ENCODE results near the gene EVA1A.
"Not testable (repeated sequence)": the region's sequence is repeated elsewhere in the genome, so short reads cannot be mapped to it uniquely, and the experiment has no call there.

The EVA1A gene

DNA sequence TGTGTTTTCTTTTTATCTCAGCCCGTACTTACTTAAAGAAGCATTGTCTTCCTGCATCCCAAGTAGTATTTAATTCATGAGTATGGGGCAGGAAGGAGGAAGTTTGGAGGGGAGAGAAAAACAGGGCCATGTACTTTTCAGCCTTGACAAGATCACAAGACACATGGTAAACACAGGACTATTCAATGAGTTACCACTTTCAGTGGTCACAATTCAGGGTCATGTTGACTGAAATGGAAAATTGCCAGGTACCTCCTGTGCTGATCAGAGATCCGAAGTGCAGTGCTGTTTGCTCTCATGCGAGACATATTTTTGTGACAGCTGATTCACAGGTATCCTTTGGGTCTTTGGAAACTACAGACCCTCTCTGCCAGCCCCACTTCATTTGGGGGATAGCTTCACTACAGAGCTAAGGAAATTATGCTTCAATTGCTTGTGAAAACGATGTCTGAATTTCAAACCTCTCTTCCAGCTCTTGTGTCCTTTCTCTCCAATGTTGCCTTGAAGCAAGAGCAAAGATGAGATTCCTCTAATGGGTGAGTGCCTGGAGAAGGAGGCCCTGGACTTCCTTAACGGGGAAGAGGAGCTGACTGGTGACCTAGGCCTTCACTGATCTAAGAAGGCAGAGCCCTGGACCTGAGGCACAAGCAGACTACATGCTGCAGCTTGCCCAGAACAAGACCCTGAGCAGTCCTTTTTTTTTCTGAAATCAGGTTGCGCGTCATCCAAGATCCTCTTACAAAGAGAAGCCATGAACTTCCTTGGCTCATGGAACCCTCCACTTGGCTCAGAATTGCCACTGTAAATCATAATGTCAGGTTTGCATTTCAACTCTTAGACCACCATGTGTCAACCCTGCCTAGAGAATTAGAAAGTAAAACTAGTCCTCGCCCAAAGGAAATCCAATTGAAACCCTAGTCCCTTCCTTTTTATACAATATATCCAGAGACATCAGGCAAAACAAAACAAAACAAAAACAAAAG lies 44.1 kb downstream of the EVA1A start:
- no peak for DNase-seq

DNA sequence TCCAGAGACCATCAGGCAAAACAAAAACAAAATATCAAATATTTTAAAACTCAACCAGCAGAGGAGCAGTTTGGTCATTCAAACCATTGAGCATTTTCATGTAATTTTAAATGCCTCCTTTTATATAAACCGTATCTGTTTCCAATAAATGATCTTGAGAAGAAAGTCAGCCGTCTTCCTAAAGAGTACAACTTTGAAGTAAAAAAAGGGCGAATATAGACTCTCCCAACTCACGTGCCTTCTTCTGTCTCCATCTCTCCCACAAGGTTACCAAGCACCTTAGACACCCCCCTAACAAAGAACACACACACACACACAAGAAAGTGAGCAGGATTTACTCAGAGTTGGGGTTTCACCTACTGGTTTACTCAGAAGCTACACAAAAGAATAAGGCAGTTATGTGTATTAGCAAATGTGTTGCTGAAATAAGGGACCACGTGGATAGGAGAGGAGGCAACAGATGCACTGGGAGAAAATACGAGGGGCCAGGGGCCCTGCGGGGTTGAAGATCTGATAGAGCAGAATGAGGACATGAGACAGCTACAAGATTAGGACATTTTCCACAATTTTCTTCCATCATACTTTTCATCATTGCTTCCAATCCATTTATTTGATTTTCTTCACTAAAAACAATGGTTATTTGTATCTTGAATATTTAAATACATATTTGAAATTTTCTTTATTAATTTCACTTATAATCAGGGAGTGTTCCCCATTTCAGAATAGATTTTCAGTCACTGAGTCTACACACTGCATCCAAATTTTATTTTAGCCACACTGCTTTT lies 45.0 kb downstream of the EVA1A start:
- DNase-seq, result no peak

DNA sequence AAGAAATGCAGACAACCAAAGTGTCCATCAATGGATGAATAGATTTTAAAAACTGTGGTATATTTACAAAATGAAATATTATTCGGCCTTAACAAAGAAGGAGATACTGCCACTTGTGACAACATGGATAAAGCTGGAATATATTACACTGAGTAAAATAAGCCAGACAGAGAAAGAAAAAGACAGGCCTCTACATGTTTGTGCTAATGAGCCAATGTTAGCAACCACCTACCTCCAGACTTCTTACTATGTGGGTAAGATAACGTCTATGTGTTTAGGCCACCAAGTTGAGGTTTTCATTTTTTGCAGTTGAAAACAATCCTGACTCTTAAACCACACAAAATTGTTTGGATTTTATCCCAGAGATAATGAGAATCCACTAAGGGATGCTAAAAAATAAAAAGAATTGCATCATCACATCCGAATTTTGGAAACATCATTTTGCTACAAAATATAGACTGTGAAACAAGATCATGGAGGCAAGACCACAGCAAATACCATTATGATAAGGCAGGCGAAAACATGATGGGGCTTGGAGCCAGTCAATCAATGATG lies 47.0 kb downstream of the EVA1A start:
- no peak for DNase-seq

GRCh38 chr2:75512455-75513212 lies 48.1 kb downstream of the EVA1A start:
- no peak for DNase-seq

DNA sequence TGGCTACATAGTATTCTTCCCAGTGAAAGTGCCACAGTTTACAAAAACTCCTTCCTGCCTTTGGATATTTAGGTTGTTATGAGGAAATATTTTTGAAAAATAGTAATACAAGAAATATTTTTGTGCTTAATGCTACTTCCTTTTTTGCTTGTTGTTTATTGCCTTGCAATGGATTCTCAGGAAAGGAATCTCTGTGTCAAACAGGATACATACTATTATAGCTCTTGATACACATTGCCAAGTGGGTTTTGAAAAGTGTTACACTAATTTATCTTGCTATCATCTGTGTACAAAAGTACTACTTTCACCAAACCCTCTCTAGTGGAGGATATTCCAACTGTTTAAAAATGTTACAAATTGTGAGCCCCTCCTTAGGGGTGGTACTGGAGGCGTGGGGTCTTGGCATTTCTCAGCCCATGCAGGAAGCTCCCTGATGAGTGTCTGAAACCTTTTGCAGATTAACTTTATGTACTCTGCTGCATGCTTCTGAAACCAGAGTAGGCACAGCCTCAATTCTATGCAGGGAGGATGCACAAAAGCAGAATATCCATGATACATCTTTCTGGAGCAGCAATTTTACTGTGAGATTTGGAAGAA lies 54.5 kb downstream of the EVA1A start:
- no peak for DNase-seq

DNA sequence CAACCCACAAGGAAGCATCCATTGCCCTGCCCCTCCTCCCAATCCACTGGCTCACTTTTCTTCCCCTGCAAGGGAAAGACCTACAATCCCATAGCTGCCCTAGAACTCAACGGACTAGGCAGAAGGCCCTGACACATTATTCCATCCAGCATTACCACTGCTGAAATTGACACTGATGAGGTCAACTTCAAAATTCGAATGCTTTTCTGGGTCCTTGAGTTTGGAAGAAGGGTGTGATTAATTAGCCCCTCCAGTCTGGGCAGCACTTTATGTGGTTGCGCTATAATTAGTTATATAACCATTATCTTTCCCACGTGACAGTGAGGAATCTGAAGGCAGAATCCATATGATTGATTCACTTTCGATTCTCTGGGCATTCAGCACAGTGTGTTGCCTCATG lies 55.7 kb downstream of the EVA1A start:
- no peak for DNase-seq

GRCh38 chr2:75503048-75503607 lies 57.6 kb downstream of the EVA1A start:
- no peak for DNase-seq

DNA sequence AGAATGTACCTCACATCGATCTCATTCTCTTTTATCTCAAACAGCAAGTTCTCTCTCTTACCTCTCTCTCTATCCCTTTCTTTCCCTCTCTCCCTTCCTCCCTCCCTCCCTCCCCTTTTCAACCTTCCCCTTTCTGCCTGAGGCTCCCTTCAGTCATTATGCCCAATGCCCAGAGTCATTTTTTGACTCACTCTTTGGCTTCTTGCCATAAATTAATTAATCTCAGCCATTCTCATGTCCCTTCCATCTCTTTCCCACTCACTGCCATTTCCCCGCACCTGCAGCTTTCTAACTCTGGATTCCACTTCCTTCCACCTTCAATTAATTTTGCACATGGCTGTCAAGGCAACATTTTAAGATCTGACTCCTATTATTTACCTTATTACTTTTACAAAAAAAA lies 60.1 kb downstream of the EVA1A start:
- no peak for DNase-seq

DNA sequence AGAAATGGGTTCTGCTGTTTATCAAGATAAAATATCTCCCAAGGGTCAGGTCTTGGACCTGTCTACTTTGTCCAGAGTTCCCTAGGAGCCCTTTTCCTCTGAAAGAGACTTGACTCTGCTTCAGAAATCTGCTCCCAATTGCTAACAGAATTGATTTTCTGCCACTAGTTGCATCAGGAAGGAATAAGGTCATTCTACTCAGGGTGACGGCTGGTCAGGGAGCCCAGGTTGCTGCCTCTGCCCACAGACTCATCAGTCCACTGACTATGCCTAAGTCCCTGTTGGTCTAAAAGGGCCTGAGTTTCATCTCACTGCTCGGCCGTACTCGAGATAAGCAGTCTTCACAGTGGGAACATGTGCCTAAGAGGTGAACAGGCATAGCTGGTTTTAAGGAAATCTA lies 61.2 kb downstream of the EVA1A start:
- no peak for DNase-seq

DNA sequence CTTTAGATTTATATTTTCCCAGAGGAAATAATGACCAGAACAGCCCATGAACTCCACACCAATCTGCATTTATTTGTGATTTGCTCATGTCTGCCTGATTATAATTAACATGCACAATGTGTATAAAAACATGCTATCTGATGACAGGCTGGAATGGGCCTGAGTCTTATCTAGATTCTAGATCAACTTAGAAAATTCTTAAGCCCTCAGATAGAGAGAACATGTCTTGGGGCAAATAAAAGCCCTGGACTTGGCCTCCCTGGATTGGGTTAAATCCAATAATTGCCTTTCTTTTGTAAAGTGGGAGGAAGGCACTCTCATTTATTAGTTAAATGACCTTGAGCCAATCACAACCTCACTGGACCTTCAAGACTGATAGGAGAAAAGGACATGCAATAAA lies 61.8 kb downstream of the EVA1A start:
- DNase-seq, result no peak

DNA sequence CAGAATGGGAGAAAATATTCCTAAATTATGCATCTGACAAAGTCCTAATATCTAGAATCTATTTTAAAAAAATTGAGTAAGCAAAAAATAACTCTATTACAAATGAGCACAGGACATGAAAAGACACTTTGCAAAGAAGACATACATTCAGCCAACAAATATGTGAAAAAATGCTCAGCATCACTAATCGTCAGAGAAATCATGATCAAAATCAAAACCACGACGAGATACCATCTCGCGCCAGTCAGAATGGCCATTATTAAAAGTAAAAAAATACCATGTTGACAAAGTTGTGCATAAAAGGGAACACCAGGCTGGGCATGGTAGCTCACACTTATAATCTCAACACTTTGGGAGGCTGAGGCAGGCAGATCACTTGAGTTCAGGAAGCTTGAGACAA lies 63.5 kb downstream of the EVA1A start:
- no peak for DNase-seq

DNA sequence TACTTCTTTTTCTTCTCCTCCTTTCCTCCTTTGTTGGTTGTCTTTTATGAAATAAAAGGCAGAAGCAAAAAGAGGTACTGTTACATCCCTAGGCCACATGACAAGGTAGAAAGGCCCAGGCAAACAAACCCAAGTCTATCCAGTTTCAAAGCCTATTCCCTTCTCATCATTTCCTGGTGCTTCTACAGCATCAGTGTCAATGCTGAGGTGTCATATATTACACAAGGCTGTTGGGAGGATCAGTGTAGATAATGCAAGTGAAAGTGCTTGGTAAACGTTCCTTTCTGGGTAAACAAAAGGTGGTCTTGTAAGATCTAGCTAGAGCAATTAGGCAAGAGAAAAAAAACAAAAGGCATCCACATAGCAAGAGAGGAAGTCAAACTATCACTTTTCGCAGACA lies 64.9 kb downstream of the EVA1A start:
- DNase-seq, result no peak

GRCh38 chr2:75494137-75494769 lies 66.5 kb downstream of the EVA1A start:
- no peak for DNase-seq

DNA sequence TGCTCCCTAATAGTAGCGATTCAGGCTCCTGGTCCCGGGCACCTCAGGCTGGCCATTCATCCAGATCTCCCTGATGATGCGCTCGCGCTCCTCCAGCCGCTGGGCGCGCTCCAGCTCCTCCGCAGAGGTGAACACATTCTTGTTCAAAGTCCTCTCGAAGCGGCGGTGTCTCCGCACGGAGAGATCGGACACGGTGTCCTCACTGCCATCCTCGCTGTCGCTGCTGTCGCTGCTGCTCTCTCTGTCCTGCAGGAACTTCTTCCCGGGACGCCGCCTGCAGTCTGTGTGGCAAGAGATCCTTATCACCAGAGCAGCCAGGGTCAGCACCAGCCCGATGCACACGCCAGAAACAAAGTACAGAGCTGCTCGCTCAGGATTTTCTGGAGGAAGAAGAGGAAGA lies 67.5 kb downstream of the EVA1A start:
- DNase-seq, result no peak

- peak; percentile 82 for DNase-seq
Measured at GRCh38 chr2:75491129-75491753, 69.5 kb downstream of the EVA1A start.

- DNase-seq, result no peak
Measured at GRCh38 chr2:75489721-75490120, 71.0 kb downstream of the EVA1A start.

DNA sequence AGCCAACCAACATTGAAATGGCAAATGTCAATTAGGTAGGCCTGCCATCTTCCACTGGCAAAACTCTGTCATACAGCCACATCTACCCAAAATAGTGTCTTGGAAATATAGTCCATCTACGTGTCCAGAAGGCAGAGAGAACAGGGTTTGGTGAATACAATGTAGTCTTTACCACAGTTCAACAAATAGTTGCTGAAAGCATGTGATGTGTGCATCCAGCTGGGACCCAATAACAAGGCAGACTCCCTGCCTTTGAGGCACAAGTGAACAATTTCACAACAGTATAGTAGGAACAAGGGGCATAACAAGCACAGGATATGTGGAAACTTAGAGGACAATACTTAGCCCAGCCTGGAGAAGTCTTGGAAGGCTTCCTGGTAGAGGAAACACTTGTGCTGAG lies 72.6 kb downstream of the EVA1A start:
- DNase-seq, result no peak

DNA sequence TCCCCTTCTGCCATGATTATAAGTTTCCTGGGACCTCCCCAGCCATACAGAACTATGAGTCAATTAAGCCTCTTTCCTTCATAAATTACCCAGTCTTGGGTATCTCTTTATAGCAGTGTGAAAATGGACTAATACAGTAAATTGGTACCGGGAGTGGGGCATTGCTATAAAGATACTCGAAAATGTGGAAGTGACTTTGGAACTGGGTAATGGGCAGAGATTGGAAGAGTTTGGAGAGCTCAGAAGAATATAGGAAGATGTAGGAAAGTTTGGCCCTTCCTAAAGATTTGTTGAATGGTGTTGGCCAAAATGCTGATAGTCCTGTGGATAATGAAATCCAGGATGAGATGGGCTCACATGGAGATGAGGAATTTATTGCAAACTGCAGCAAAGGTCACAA lies 74.0 kb downstream of the EVA1A start:
- not testable (repeated sequence) for DNase-seq

DNA sequence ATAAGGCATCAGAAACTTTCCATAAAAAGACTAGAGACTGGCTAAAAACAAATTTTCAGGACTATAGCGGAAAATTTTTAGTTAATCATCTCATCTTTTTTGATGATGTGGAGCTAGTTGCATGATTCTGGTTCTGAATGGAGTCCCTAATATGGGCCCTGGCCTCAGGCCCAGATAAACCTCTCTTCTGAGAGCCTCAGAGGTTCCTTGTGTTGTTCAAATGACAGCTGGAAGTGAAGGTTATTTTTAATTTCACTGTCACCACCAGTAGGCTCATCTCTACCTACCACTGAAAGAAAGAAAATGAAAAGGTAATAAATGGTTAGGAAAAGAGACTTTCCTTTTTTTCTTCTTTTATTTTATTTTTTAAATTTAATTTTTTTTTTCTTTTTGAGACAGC lies 75.9 kb downstream of the EVA1A start:
- no peak for DNase-seq

DNA sequence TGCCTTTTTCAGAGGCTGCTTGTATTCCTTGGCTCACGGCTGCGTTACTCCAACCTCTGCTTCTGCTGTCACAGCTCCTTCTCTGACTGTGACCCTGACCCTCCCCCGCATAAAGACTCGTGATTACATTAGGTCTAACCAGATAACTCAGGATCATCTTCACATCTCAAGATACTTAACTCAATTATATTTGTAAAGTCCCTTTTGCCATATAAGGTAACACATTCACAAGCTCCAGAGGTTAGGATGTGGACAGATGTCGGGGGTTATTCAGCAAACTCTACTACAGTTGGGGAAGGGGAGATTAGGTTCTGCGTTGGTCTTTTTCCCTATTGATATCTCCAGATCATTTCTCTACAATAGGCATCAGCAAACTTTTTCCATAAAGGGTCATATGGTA lies 76.9 kb downstream of the EVA1A start:
- DNase-seq, result peak; percentile 15

GRCh38 chr2:75482398-75482797 lies 78.3 kb downstream of the EVA1A start:
- no peak for DNase-seq

Data from NCI-H82 (cell line).